Loucy (cell line): ENCODE data around the gene DMPK.

ENCODE experiments used
- H2AFZ ChIP-seq: fragments of 200-600 bp; sonication (generic); 2 replicates; pipeline ENCODE4 v1.6.0; 2016; ENCODE audit warnings: antibody characterized with exemption, mild to moderate bottlenecking, low read length, moderate library complexity
- H3F3A ChIP-seq: fragments of 200-600 bp; 2 replicates; pipeline ENCODE4 v1.6.0; 2016; ENCODE audit warnings: antibody characterized with exemption, low read depth, mild to moderate bottlenecking
- H3K27me3 ChIP-seq: fragments of 200-600 bp; sonication (generic); 2 replicates; pipeline ENCODE4 v1.6.1; 2014; ENCODE audit warnings: low read length, mild to moderate bottlenecking; ENCODE audit not compliant: insufficient read depth, poor library complexity, severe bottlenecking
- H3K36me3 ChIP-seq: fragments of 200-600 bp; sonication (generic); 2 replicates; pipeline ENCODE4 v1.6.1; 2016; ENCODE audit warnings: low read length; ENCODE audit not compliant: insufficient read depth
- H3K4me1 ChIP-seq: fragments of 200-600 bp; sonication (generic); 2 replicates; pipeline ENCODE4 v1.5.1; 2014; ENCODE audit warnings: low read length, mild to moderate bottlenecking; ENCODE audit not compliant: insufficient read depth, poor library complexity, severe bottlenecking
- H3K4me2 ChIP-seq: fragments of 200-600 bp; sonication (generic); 2 replicates; pipeline ENCODE4 v1.6.0; 2014; ENCODE audit warnings: antibody characterized with exemption, low read length, low read depth, mild to moderate bottlenecking; ENCODE audit not compliant: poor library complexity, severe bottlenecking
- H3K4me3 ChIP-seq: fragments of 200-600 bp; sonication (generic); 2 replicates; pipeline ENCODE4 v1.5.1; 2014; ENCODE audit warnings: low read length, mild to moderate bottlenecking, mixed read lengths; ENCODE audit not compliant: poor library complexity, severe bottlenecking
- H3K79me2 ChIP-seq: fragments of 200-600 bp; sonication (generic); 2 replicates; pipeline ENCODE4 v1.6.1; 2014; ENCODE audit warnings: low read length; ENCODE audit not compliant: insufficient read depth
- H3K9ac ChIP-seq: fragments of 200-600 bp; sonication (generic); 2 replicates; pipeline ENCODE4 v1.6.0; 2014; ENCODE audit warnings: mild to moderate bottlenecking, low read depth, low read length, moderate library complexity; ENCODE audit not compliant: poor library complexity, severe bottlenecking
- H3K9me2 ChIP-seq: fragments of 200-600 bp; sonication (generic); replicated peaks from 2 replicates; pipeline ENCODE4 v1.6.1; 2016; ENCODE audit warnings: low read depth, low read length, mixed read lengths
- H3K9me3 ChIP-seq: fragments of 200-600 bp; sonication (generic); 2 replicates; pipeline ENCODE4 v1.6.1; 2014; ENCODE audit warnings: mild to moderate bottlenecking, antibody characterized with exemption, low read length, low read depth; ENCODE audit not compliant: insufficient read depth
- H4K20me1 ChIP-seq: fragments of 200-600 bp; sonication (generic); 2 replicates; pipeline ENCODE4 v1.6.0; 2014; ENCODE audit warnings: antibody characterized with exemption, low read length, mild to moderate bottlenecking; ENCODE audit not compliant: insufficient read depth, poor library complexity, severe bottlenecking
- EZH2phosphoT487 ChIP-seq: fragments of 200-600 bp; IDR thresholded peaks from 2 replicates; pipeline ENCODE4 v1.6.1; 2018; ENCODE audit warnings: antibody characterized with exemption, mild to moderate bottlenecking, moderate library complexity, borderline replicate concordance
- TF ChIP-seq, protein P1 (sequence below): fragments of 200-600 bp; sonication (generic); conservative IDR thresholded peaks from 2 replicates; pipeline ENCODE4 v1.5.1; 2014; ENCODE audit warnings: mild to moderate bottlenecking, antibody characterized with exemption, low read length

The DMPK gene

GRCh38 chr19:45812297-45812696 is 30.0 kb upstream of the DMPK start:
- H3K79me2 ChIP-seq = no peaks in the 10 kb centered on the region
- H3K36me3 ChIP-seq = no peaks in the 10 kb centered on the region
- peaks cover 5% of the 10 kb centered on the region for H3K4me1 ChIP-seq
- no peaks in the 10 kb centered on the region for H3K9me3 ChIP-seq
- H3F3A ChIP-seq = no peaks in the 10 kb centered on the region
- H3K9ac ChIP-seq = no peak overlapping the region
- no peak overlapping the region for H3K4me3 ChIP-seq
- H3K27me3 ChIP-seq = no peaks in the 10 kb centered on the region
- TF ChIP-seq, protein P1, sequence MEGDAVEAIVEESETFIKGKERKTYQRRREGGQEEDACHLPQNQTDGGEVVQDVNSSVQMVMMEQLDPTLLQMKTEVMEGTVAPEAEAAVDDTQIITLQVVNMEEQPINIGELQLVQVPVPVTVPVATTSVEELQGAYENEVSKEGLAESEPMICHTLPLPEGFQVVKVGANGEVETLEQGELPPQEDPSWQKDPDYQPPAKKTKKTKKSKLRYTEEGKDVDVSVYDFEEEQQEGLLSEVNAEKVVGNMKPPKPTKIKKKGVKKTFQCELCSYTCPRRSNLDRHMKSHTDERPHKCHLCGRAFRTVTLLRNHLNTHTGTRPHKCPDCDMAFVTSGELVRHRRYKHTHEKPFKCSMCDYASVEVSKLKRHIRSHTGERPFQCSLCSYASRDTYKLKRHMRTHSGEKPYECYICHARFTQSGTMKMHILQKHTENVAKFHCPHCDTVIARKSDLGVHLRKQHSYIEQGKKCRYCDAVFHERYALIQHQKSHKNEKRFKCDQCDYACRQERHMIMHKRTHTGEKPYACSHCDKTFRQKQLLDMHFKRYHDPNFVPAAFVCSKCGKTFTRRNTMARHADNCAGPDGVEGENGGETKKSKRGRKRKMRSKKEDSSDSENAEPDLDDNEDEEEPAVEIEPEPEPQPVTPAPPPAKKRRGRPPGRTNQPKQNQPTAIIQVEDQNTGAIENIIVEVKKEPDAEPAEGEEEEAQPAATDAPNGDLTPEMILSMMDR = no peak
- TF ChIP-seq EZH2phosphoT487 = no peak
- H3K9me2 ChIP-seq = no peaks in the 10 kb centered on the region
- no peaks in the 10 kb centered on the region for H4K20me1 ChIP-seq
- no peak overlapping the region for H2AFZ ChIP-seq
- H3K4me2 ChIP-seq = no peak overlapping the region

DNA sequence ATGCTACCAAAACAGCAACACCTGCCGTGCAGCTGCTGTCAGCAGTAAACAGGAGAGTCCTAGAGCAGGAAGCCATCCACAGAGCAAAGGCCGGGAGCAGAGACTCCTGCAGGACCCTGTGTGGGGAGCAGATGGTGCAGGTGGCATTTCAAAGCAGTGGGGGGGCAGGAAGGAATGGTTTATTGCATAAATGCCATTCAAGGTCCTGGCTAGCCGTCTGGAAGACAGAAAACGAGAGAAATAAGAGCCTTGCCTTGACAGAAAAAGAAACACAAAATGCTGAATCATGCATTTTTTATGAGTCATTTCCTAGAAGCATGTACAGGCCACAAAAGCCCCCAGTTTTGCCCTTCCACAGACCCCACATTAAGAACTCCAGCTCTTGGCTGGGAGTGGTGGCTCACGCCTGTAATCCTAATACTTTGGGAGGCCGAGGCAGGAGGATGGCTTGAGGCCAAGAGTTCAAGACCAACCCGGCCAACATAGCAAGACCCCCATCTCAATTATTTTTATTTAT is 27.4 kb upstream of the DMPK start:
- H3K27me3 ChIP-seq = no peaks in the 10 kb centered on the region
- H4K20me1 ChIP-seq = no peaks in the 10 kb centered on the region
- TF ChIP-seq EZH2phosphoT487 = no peak
- TF ChIP-seq, protein P1 = no peak
- H3K4me1 ChIP-seq = peaks cover 5% of the 10 kb centered on the region
- no peaks in the 10 kb centered on the region for H3F3A ChIP-seq
- peak overlapping the region; percentile 57; the same call in 1 of the 2 replicates for H2AFZ ChIP-seq
- H3K79me2 ChIP-seq = no peaks in the 10 kb centered on the region
- H3K9ac ChIP-seq = no peak overlapping the region
- no peaks in the 10 kb centered on the region for H3K9me2 ChIP-seq
- H3K36me3 ChIP-seq = no peaks in the 10 kb centered on the region
- H3K9me3 ChIP-seq = no peaks in the 10 kb centered on the region
- peak overlapping the region; percentile 42 for H3K4me2 ChIP-seq
- peak overlapping the region; percentile 22 for H3K4me3 ChIP-seq

DNA sequence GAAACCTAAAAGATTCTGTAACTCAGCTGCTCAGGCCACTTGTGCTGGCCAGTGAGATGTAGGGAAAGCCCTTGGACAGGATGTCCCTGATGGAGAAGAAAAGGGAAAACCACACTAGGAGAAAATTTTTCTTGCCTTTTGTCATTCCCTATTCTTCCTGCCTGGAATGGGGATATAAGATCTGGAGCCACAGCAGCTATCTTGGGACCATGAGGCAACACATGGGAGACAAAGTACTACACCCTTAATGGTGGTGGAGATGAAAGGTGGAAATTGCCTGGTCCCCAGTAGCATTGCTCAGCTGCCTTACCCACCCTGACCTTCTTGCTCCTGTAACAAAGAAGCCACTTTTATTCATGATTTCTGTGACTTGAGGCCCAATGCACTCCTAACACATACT is 23.4 kb upstream of the DMPK start:
- no peaks in the 10 kb centered on the region for H3K9me3 ChIP-seq
- no peak overlapping the region for H3K9ac ChIP-seq
- H3K4me3 ChIP-seq = no peak overlapping the region
- H2AFZ ChIP-seq = no peak overlapping the region
- H3K79me2 ChIP-seq = no peaks in the 10 kb centered on the region
- TF ChIP-seq, protein P1 = no peak
- TF ChIP-seq EZH2phosphoT487 = no peak
- no peaks in the 10 kb centered on the region for H3K36me3 ChIP-seq
- peaks cover 5% of the 10 kb centered on the region for H3K4me1 ChIP-seq
- no peak overlapping the region for H3K4me2 ChIP-seq
- H3F3A ChIP-seq = no peaks in the 10 kb centered on the region
- no peaks in the 10 kb centered on the region for H4K20me1 ChIP-seq
- no peaks in the 10 kb centered on the region for H3K9me2 ChIP-seq
- no peaks in the 10 kb centered on the region for H3K27me3 ChIP-seq
